RKO (cell line): ENCODE data around the gene SH3RF3.

ENCODE experiments used
- DNase-seq: peaks from one replicate; pipeline ENCODE4 v3.0.0-alpha.2; 2016; ENCODE audit warnings: low spot score

Gene SH3RF3

DNA sequence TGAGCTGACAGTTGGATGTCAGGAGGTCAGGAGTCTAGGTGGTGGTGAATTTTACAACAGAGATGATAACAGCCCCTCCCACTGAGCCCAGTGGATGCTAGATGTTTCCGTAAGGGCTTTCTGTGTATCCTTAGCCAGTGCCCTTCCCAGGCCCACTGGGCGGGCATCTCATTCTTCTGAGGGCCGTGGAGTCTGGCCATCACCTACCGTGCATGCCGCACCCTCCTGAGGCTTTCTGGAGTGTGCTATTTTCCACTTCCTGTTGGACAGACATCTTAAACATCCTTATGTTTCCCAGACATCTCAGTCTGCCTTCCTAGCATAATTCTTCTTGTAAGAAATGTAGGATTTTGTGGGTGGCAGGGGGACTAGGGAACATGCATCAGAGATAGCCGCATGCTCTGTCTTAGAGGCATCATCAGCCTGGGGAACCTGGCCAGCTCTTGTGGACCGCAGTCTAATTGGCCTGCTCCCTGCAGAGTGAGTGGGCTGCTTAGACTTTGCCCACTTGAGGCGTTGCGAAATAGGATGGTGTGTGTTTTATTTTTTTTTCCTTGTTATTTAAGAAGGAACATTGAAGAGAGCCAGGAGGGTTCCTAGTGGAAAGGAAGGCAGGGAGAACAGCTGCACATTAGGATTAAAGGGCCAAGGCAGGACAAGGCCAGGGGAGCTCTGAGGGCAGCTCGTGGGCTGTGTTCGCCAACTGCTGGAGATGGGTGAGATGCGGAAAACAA is 135.8 kb downstream of the SH3RF3 start:
- DNase-seq: no peak

DNA sequence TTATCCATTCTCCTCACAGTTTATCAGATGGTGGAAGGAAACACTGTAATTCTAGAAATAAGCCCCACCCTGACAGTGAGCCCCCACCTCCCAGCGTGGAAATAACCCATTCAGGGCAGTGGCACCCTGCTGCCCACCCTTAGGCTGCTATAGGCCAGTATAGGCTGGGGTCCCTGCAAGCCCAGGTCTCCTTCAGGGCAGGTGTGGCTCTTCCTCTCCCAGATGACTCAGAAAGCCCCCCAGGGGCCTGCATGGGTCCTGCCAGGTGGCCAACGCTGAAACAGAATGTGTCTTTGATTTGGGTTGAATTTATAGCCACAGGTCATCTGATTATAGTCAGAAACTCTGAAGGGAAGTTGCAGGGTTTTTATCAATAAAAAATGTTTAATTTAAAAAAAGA is 136.4 kb downstream of the SH3RF3 start:
- DNase-seq: no peak

DNA sequence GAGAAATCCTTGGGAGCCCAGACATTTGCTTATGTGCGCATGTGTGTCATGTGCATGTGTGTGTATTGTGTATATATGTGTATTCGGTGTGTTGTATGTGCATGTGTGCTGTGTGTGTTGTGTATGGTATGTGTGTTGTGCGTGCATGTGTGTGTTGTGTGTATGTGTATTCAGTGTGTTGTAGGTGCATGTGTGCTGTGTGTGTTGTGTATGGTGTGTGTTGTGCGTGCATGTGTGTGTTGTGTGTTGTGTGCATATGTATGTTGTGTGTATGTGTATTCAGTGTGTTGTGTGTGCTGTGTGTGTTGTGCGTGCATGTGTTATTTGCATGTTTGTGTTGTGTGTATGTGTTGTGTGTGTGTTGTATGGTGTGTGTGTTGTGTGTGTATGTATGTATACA is 136.9 kb downstream of the SH3RF3 start:
- DNase-seq: no peak

DNA sequence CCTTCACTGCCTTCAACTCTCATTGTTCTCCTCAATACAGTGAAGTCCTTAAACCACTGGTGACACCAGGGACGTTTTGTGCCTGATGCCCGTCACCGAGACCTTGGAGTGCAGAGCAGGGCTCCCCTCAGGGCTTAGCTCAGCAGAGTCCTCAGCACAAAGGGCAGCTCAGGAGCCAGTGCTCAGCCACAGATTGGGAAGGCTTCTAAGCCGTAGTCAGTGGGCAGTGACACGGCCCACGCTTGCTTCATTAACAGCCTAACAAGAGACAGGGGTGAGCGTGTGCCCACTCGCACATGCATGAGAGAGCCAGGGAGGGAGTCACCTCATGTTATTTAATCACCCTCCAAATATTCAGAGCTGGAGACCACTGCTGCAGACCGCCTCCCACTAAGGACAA is 137.5 kb downstream of the SH3RF3 start:
- no peak for DNase-seq

DNA sequence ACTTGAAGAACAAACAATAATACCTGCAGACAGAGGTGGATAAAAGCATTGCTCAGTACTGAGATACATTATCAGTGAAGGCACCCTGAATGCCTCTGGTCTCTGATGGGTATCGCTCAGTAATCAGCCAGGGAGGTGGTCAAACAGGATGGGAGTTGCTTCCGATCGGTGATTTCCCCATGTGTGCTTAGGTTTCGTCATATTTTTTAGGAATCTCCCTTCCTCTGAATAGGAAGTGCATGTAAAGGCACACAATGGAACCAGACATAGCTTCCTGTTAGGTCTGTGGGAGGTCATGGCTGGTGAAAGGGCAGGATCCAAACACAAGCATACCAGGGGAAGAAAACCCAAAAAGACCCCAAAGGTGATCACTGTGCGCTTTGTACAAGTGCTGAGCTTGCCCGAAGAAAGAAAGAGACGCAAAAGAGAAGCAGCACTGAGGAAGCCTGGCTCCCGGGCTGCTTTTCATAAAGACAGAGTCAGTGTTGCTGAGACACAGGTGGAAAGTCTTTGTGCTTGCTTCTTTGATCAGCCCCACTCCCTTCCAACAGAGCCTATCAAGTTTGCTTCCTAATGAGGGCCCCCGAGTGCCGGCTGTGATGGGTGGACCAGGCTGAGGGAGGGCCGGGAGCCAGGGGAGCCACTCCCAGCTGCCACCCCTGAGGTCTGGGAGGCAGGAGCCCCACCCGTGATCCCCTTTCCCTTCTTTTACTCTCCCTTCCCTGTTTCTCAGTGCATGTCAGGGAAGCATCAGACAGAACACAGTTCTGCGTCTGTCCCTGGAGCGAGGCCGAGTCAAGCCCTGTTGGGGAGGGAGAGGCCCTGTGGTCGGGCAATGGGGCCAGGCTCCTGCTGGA is 138.2 kb downstream of the SH3RF3 start:
- DNase-seq: no peak

DNA sequence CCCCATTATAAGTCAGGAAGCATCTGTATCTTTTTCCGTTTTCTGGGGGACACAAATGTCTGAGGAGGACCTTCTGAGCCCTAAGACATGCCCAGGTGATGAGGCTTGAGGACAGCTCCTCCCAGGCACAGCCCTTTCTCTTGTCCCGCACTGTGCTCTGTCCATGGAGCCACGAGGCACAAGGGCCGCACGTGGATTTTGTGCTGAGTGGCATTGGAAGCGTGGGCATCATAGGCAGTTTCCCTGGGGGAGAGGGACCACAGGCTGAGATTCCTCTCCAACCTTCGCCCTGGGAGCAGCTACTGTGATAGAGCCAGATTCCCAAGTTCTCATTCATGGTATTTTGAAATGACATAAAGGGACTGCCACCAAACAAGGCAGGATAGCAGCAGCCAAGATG is 139.9 kb downstream of the SH3RF3 start:
- DNase-seq: no peak

DNA sequence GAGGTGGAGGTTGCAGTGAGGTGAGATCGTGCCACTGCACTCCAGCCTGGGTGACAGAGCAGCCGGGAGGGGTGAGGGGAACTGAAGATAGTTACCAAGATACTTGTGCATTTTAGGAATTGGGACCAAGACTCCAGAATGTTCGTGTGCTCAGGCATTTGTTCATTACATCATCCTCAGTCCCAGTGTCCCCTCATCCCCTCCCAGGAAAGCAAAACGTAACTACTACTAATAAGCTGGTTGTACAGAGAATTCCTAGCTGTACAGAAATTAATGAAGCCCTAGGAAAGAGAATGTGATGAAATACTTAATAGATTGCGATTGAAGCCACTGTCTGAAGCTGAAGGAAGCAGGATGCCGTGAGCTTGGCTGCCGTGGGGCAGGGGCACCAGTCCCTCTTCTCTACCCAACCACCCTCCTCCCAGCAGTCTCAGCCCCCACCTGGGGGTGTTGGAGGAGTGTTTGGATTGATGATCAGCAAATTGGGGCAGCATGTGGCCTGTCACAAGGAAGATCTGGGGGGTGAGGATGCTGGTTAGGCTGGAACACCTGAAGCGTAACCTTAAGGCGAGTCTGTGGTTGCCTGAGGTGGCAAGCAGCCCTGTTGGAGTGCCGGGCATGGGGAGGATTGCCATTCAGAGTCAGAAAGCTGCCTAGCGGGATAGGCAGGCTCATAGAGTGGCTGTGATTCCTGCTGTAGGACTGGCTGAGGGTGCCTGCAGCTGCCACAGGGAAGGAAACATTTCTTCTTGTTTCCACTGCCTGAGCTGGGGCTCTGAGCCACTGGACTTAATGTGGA is 140.9 kb downstream of the SH3RF3 start:
- DNase-seq: no peak

DNA sequence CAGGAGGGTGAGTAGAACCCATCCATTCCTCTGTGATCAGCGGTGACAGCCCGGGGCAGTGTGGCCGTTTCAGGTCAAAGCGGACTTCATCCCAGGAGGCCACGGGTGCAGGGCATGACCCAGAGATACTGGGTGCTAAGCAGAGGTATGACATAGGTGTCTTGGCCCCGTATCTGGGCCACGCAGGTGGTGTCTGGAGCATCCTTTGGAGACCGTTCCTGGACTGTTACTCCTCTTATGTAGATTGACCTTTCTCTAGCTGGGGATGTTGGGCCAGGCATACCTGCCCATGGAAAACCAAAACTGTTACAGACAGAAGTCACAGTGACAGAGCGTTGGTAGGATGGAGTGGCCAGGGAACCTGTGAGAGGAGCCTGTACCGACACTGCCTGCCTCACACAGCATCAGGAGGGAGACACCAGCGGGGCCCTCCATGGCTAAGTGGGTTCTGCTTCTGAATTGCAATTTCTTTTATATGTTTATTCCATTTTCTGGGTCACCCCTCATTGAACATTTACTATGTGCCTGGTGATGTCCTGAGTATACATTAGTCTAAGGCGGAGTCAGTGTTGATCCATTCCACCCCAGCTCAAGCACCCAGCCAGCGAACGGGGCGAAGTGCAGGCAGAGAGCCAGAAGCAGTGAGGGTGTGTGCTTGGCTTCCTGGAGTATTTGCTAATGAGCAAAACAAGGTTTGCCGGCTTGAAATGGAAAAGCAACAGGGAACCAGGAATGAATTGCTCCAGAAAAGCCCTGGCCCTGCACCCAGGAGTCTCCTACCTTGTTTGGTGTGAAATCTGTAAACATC is 141.7 kb downstream of the SH3RF3 start:
- no peak for DNase-seq

DNA sequence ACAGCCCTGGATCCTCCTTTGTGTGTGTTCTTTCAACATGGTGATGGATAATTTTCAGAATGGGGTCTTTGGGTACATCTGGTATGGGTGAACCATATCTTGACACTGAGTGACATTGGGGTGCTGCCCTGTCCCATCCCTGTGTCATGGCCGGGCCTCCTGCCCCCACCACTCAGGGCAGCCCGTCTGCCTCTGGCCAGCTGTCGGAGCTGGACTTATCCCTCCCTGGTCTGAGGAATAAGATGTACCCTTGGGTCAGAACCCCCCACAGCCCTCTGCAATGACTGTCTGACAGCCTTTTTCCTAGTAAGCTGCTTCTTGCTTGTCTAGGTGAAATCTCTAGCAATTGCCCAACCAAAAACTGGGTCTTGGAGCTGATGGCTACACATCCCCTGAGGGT is 142.9 kb downstream of the SH3RF3 start:
- DNase-seq: no peak

DNA sequence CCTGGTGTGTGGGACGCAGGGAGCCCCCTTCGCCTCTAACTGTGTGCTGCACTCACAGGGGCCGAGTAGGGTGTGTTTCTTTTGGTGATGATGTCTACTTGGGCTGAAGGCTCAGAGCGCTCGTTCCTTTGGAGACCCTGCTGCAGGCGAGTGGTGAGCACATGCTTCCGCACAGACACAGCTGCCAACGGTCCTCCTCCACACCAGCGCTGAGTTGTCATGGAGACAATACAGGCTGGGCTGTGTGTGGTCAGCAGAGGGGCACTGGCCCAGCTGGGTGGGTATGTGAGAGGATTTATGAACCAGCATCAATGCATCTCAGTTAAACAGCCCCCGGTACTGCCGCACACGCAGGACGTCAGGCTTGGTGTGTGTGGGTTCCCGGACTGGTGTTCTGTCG is 143.5 kb downstream of the SH3RF3 start:
- no peak for DNase-seq

DNA sequence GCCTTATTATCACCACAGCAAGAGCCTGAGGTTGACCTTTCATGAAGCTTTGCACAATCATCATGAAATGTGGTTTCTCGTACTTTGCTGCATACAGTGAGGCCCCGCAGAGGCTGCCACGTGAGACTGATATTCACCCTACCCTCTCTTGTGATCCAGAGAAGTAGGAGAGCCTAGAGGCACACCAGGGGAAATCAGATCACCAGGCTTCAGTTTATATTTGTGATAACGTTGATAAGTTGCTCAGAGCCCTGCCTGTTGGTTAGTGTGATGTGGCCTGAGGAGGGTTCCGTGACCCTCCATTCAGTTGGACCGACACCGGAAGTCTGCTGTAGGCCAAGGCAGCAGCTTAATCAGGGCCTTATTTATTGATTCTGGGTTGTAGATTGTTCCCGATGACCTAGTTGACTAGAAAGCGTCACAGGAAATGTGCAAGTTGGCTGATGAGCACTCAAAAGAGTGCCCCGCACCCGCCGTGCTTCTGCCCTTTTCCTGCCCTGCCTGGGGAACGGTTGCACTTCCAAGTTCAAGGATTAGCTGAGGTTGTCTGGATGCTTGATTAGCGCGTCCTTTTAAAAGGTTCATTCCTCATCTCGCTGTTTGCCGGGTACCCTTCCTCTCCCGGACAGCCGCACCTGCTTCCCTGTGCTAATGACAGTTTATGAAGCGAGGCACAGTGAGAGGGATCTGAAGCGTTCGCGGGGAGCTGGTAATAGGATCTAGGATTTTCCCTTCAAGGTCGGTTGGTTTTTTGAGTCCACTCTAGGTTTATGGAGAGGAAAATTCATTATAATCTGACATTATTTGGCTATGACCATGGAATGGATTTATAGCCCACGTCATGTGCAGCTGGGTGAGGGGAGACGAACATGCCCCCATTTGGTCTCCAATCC is 146.4 kb downstream of the SH3RF3 start:
- no peak for DNase-seq

DNA sequence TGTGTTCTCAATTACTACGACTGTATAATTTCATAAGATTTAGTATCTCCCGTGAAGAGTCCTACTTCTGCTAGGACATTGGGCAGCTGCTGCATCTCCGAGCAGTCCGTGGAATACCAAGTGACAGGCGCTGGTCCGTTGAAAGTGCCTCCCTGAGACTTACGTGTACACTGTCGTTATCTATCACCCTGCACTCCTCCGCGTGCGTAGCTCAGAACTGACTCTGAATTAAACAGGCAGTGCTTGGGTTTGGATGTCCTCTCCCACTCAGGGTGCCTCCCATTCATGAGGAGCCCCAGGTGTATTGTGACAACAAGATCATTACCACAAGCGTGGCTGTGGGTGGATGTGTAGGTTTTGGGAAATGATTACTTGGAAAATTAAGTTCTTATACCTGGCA is 148.4 kb downstream of the SH3RF3 start:
- no peak for DNase-seq

DNA sequence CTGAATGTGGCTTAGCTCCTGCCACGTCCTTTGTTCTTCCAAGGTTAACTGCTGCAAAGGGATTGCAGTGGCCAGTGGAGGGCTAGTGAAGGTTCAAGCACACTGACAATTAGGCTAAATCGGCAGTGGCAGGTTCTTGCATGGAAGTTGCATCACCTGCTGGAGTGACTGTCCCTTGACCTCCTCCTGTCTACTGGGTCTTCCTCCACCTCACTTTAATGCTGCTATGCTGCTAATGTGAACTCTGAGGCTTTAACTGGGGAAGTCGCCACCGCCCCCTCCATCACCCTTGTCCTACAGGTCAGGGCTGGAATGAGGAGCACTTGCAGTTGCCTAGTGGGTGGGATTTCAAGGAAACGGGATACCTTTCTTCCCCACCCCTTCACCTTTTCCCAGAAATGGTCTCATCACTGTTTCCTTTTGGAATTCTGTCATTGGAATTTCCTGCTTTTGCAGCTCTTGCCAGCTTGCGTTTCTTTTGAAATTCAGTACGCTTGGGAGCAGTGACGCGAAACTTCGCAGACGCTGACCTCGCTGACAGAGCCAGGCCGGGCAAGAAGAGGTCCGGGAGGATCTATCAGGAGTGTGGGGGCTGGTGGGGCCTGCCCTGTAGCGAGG is 150.3 kb downstream of the SH3RF3 start:
- no peak for DNase-seq

DNA sequence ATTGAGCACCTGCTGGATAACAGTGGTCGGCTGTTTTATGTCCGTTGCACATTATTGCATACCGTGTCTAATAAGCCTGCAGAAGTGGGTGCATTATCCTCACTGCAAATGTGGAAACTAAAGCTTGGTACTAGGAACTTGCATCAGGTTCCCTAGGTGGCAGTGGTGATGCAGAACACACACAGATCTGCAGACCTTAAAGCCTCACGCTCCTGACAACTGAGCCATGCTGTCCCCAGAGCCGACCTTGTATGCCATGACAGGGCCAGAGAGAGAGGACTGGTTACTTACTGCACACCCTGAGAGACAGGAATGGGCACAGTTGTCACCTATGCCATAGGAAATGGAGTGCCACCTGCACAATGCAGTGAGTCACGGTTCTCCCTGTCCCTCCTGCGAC is 151.8 kb downstream of the SH3RF3 start:
- DNase-seq: no peak

DNA sequence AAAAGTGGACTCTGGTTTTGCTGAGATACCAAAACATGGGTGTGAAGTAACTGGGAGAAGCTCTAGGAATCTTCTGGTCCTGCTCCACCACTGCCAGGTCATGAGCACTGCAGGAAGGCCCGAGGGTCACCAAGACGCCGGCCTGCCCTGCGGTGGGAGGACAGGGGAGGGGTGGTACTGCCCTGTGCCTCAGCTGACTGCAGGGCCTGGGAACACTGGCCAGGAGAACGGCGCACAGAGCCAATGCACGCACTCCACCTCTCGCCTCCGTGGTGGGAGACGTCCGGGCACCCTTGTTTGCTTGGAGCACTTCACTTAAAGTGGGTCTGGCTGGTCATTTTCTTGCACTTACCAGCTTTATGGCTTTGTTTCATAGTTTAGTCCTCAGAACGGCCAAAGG is 153.4 kb downstream of the SH3RF3 start:
- no peak for DNase-seq

DNA sequence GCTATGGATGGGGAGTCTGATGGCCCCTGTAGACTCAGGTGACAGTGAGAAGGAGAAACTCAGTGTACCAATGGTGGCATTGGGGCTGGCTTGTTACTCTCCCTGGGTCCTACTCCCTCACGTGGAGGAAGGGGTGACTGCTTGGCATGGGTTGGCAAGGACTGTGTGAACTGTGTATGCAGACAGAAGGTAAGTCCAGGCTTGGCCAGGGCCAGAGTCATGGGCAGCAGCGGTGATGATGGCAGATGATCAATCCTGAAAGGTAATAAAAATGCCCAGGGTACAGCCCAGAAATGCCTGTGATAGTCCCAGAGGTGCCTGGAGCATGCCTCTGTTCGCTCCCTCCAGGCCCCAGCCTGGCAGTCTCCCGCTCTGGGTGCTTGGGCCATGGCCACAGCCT is 153.9 kb downstream of the SH3RF3 start:
- no peak for DNase-seq

DNA sequence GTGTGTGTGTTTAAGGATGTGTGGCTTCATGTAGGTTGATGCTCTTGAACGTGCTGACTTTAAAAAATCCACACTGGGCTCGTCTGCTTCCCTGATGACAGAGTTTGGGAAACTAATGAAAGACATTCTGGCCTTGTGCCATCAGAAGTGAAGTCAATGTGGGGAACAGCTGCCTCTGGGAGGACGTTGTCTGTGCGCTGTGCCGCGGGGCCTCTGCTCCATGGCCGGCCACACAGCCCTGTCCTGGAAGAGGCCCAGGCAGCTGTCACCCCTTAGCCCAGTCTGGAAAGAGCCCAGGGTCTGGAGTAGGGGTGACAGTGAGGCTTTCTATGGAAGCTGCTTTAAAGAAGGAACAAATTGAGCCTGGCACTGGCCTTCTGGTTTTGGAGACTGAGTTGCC is 155.8 kb downstream of the SH3RF3 start:
- no peak for DNase-seq

DNA sequence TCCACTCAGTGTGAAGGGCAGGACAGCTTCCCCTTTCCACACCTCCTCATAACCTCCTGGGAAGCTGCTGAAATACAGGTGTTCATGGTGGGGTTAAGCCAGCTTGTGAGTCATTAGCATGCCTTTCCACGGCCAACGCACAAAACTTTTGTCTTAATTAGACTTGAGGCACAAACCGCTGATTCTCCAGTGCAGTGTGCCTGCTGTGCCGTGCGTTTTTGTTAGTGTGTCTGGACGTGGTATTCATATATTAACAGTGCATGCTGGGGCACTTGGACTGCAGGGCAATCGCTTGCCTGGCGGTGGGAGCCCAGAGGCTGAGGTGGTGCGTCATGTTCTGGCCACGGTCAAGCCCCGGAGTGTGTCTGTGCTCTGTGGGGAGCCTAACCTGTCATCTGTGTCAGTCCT is 156.2 kb downstream of the SH3RF3 start:
- no peak for DNase-seq

DNA sequence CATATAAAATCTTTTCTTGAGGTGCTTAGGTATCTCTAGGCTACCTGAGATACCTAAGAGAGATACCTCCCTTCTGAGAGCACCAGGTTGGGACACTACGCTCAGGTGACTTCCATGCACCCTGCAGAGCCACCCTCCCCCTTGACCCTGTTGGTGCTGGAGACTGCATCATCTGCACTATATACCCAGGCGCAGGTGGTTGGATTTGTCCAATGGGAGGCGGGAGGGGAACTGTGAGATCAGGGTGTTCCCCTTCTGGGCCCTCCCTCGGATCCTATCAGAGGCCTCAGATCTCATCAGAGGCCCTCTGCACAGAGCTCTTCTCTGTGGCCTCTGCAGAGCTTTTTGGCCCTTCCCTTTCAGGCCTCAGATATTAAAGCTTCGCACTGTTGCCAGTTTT is 158.4 kb downstream of the SH3RF3 start:
- DNase-seq: no peak

DNA sequence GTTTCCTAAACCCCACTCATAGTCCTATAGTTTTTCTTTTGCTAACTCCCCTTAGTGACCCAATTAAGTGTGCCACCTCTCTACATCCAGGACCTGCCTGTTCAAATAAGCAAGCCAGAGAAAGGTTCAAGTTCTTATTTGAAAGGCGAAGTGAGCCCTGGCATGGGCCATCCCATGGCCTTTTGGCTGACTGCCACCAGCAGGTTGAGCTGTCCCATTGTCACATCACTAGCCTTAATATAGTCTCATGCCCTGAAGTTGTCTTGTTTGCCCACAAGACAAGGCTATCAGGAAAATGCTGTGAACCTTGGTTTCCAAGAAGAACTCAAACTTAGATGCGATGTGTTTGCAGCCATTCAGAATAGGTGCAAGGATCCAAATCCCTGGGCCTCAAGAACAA is 158.8 kb downstream of the SH3RF3 start:
- DNase-seq: no peak
